Activated CD4-positive, alpha-beta memory T cell treated with anti-CD3 and anti-CD28 coated beads, Interleukin-2, amount 10 ng/mL, durations not matched to agents 7 days and 5 days (primary cell): ENCODE results near the gene TRUB1. TPM values are rescaled to one million over a fixed set of nuclear protein-coding genes. Genes with fewer than 3 reads are reported as not detected.

Experiments used
- CTCF ChIA-PET: fragments of 350-600 bp; sonication (Branson Sonifier 250); formaldehyde crosslinking; loops from one replicate; lab custom pipeline; 2021; ENCODE audit warnings: antibody characterized with exemption, inconsistent platforms; lab: Charles Lee
- POLR2A ChIA-PET: fragments of 350-600 bp; sonication (Branson Sonifier 250); formaldehyde crosslinking; loops from one replicate; lab custom pipeline; 2021; ENCODE audit warnings: antibody characterized with exemption; lab: Charles Lee
- DNase-seq: peaks from one replicate; pipeline ENCODE4 v3.0.0-alpha.2; 2020
- H3K27ac Mint-ChIP-seq: one replicate; pipeline ENCODE4 v1.8.0; 2021; ENCODE audit warnings: mild to moderate bottlenecking, mixed read lengths
- H3K27me3 Mint-ChIP-seq: one replicate; pipeline ENCODE4 v1.8.0; 2021; ENCODE audit warnings: mixed read lengths
- H3K36me3 Mint-ChIP-seq: one replicate; pipeline ENCODE4 v1.8.0; 2021; ENCODE audit warnings: low read depth, mixed read lengths
- H3K4me1 Mint-ChIP-seq: one replicate; pipeline ENCODE4 v1.8.0; 2021; ENCODE audit warnings: mixed read lengths
- H3K4me3 Mint-ChIP-seq: one replicate; pipeline ENCODE4 v1.8.0; 2021; ENCODE audit warnings: mild to moderate bottlenecking, mixed read lengths
- H3K9me3 Mint-ChIP-seq: one replicate; pipeline ENCODE4 v1.8.0; 2021; ENCODE audit warnings: mixed read lengths
- total RNA-seq, 2 experiments: library from RNA; stranded (reverse); gene quantifications; one replicate each; pipeline ENCODE4 v1.2.3, GENCODE V29; 2021

The TRUB1 gene
- total RNA-seq, 2 experiments from 2014 or later: 14.9 to 16.7 TPM

DNA sequence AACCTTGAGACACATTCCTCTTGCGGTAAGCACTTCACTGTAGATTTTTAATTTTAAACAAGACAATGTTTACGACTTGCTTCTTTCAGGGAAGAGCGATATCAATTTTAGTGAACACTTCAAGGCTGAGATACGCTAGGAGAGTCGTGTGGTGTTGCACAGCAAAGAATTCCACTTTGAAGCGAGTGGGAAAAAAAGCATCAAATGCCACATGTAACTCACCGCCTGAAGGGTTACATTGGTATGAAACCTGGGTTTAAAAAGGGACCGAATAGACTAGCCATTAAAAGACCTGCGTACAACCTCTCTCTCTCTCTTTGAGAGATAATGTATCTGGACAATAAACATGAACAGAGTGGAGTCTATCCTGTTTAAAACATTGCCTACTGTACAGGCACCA lies 86.4 kb downstream of the TRUB1 start:
- H3K4me1 Mint-ChIP-seq: no peaks in the 10 kb centered on the region
- H3K27ac Mint-ChIP-seq: no peak overlapping the region
- CTCF ChIA-PET: no interaction called here
- peaks cover 8% of the 10 kb centered on the region for H3K27me3 Mint-ChIP-seq
- no peak for DNase-seq
- no peaks in the 10 kb centered on the region for H3K36me3 Mint-ChIP-seq
- no peak overlapping the region for H3K4me3 Mint-ChIP-seq
- POLR2A ChIA-PET: no interaction called here
- H3K9me3 Mint-ChIP-seq: no peaks in the 10 kb centered on the region

DNA sequence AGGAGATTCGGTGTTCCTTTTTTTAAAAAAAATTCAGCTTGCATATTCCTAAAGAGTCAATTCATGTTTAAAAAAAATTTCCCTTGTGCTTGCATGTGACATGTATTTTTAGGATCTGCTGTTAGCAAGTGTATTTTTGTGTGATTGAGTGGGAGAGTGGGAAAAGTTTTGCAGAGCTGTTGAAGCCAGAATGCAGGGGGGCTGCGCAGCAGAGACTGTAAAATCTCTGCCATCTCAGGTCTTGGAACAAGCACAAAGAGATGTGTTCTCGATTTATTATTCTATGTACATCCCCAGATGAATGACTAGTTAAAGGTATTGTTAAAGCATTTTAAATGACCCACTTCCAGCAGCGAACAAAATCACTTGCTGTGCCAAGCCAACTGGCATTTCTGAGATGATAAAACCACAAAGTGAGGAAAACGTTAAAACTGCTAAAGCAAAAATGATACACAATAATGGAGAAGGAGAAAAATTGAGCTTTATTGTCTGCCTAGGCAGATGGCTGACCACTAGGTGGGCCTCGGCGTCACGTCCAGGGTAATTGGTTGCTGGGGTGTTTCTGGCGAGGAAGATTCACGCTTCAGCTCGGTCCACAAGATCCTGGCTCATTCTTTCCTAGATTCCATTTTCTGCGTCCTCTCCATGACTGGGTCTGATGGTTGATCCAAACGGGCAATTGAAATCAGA lies 88.2 kb downstream of the TRUB1 start:
- POLR2A ChIA-PET: no interaction called here

DNA sequence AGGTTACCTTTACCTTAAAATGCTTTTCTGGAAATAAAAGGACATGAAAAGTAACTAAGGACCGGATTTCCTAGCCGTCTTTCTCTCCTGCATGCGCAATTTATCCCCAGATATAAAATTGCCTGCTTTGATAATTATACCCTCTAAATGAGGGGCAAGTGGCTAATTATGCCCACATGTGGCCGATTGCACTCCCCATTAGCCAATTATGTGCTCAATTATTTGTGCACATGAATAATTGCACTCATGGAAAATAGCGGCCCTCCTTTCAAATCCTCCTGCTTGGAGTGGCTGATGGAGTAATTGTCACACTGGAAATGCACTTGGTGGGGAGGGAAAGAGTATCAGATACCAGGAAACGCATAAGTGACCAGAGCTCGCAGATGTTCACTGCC lies 88.7 kb downstream of the TRUB1 start:
- Mint-ChIP-seq H3K4me3 (no peak overlapping the region), H3K27me3 (peaks cover 11% of the 10 kb centered on the region)

More for the DNA sequence above, 88.2 kb downstream of the TRUB1 start:
- Mint-ChIP-seq H3K4me1 (no peaks in the 10 kb centered on the region), H3K36me3 (no peaks in the 10 kb centered on the region), H3K27ac (no peak overlapping the region), H3K27me3 (peaks cover 11% of the 10 kb centered on the region), H3K4me3 (no peak overlapping the region), H3K9me3 (no peaks in the 10 kb centered on the region)
- CTCF ChIA-PET: no interaction called here
- DNase-seq: no peak

More for the DNA sequence above, 88.7 kb downstream of the TRUB1 start:
- DNase-seq: no peak
- ChIA-PET POLR2A (no interaction called here), CTCF (no interaction called here)
- H3K27ac Mint-ChIP-seq: no peak overlapping the region
- H3K9me3 Mint-ChIP-seq: no peaks in the 10 kb centered on the region
- H3K36me3 Mint-ChIP-seq: no peaks in the 10 kb centered on the region
- H3K4me1 Mint-ChIP-seq: no peaks in the 10 kb centered on the region

Other genes starting within 250 kb of the TRUB1 start
- 10 to 100 TPM; 34.3 to 39.2 TPM for gene FHIP2A, start 116.4 kb upstream of the TRUB1 start, total RNA-seq
- gene ATRNL1, start 155.2 kb downstream of the TRUB1 start, total RNA-seq: under 1 TPM; 0.28 to 0.55 TPM